WI38 (cell line): ENCODE results near the gene PAX2.

Experiments
- H3K4me3 ChIP-seq: 2 replicates; pipeline ENCODE4 v1.5.1; 2011; ENCODE audit warnings: low read depth, mild to moderate bottlenecking, control low read depth, low read length
- TF ChIP-seq, protein P1 (sequence below): IDR thresholded peaks from 2 replicates; pipeline ENCODE4 v1.5.1; 2012; ENCODE audit warnings: low read depth, mild to moderate bottlenecking, control low read depth, low read length

The PAX2 gene

DNA sequence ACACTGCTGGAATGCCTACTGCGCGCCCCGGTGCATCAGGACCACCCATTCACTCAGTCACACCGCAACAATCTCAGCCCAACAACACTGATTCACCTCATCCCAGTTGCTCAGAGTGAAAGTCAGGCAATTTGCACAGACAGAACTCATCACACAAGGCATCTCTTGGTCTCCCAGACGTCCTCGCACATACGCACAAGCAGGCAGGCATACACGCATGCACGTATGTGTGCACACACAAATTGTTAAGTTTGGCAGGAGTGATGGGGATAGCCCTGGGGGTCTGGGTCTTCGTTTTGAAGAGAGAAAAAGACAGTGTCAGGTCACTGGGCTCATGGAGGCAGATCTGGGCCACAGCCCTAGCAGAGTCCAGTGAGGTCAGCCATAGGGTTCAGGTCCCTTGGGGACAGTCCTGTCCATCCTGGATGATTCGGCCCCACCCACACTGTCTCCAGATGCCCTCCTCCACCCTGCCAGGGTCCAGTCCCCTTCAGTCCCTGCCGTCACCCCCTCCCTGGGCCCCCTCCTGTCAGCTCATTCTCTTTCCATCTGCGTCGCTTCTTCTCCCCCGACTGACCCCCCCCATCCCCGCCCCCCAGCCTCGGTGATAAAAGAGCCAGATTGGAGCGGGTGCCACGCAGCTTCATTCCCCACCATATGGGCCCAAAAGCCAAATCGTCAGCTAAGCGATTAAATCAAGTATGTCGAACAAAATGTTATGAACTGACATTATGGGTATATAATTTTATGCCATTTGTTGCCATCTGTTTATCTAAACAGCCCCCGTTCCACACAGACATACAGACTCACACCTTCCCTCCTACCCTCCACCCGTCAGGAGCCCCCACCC, 118.9 kb downstream of the PAX2 start:
- TF ChIP-seq, protein P1, sequence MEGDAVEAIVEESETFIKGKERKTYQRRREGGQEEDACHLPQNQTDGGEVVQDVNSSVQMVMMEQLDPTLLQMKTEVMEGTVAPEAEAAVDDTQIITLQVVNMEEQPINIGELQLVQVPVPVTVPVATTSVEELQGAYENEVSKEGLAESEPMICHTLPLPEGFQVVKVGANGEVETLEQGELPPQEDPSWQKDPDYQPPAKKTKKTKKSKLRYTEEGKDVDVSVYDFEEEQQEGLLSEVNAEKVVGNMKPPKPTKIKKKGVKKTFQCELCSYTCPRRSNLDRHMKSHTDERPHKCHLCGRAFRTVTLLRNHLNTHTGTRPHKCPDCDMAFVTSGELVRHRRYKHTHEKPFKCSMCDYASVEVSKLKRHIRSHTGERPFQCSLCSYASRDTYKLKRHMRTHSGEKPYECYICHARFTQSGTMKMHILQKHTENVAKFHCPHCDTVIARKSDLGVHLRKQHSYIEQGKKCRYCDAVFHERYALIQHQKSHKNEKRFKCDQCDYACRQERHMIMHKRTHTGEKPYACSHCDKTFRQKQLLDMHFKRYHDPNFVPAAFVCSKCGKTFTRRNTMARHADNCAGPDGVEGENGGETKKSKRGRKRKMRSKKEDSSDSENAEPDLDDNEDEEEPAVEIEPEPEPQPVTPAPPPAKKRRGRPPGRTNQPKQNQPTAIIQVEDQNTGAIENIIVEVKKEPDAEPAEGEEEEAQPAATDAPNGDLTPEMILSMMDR: no peak

GRCh38 chr10:100864978-100865377, 119.6 kb downstream of the PAX2 start:
- TF ChIP-seq, protein P1: no peak
- H3K4me3 ChIP-seq: no peak overlapping the region

More for the DNA sequence above, 118.9 kb downstream of the PAX2 start:
- H3K4me3 ChIP-seq: no peak overlapping the region

DNA sequence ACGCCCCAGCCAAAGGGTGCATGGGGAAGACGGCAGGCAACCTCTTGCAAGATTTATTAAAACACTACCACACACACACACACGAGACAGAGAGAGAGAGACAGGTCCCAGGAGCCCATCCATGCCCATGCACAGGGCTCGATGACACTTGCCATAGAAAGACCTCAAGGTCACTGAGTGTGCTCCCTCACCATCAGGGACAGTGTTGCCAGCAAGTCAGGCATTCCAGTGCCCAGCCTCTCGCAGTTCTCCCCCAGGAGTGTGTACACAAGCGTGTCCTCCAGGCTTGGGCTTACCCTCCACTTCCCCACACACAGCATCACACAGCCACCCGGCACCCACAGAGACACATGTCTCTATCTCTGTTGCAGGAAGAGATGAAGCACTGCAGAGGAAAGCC, 120.6 kb downstream of the PAX2 start:
- TF ChIP-seq, protein P1: no peak
- H3K4me3 ChIP-seq: no peak overlapping the region

DNA sequence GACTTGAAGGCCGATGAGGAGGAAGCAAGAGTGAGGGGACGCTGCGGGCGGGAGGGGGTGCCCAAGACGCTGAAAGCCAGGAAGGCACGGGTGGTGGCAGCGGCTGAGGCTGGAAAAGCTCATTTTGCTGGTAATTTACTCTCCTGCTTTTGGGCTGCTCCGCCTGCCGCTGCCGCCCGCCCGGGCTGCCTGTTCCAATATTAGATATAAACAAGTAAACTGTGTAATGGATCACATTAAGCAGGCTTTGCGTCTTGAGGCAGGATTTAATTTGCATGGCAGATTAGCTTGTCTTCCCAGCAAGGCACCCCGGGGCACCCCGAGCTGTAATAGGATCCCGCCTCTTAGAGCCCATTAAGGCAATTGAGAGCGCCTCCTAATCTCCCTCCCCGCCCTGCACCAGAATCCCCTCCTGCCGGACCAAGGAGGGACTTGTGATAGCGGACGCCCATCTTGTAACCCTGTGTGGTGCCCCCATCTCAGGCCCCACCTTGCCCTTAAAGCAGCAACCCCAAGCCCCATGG, 121.3 kb downstream of the PAX2 start:
- TF ChIP-seq, protein P1: no peak
- H3K4me3 ChIP-seq: no peak overlapping the region

DNA sequence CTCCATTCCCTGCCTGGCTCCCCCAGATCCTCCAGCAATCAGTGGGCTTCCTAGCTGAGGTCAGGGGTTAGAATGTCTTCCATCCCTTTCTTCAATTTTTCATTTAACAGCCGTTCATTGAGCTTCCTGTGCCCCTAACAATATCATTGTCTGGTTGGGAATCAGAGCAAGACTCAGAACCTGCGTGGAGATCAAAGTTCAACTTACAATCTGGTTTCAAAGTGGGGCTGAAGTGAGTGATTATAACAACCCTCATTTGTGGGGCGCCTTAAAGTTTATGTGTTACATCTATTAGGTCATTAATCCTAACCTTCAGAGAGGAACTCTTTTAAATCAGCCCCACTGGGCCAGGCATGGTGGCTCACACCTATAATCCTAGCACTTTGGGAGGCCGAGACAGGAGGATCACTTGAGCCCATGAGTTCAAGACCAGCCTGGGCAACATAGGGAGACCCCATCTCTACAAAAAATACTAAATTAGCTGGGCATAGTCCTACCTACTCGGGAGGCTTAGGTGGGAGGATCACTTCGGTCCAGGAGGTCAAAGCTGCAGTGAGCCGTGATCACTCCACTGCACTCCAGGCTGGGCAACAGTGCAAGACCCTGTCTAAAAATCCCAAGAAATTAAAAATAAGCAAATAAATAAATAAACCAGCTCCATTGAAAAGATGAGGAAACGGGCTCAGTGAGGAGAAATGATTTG, 122.0 kb downstream of the PAX2 start:
- no peak overlapping the region for H3K4me3 ChIP-seq
- TF ChIP-seq, protein P1: no peak

DNA sequence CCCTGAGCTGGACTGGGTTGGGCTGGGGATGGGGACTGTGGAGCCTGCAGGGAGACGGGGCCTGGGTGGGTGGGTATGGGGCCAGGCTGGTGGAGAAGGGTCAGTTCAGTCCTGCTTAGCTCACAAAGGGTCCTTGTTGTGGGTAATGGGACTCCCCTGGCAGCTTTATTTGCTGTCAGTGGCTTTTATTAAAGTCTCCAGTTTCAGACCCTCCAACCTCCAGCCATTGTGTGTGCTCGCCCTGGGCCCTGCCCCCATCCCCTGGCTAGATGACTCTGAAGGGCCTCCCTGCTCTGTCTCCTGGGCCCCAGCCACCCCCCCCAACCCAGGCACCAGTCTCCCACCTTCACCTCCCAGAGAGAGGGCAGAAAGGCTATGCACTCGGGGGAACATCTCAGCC, 123.0 kb downstream of the PAX2 start:
- no peak overlapping the region for H3K4me3 ChIP-seq
- TF ChIP-seq, protein P1: no peak

DNA sequence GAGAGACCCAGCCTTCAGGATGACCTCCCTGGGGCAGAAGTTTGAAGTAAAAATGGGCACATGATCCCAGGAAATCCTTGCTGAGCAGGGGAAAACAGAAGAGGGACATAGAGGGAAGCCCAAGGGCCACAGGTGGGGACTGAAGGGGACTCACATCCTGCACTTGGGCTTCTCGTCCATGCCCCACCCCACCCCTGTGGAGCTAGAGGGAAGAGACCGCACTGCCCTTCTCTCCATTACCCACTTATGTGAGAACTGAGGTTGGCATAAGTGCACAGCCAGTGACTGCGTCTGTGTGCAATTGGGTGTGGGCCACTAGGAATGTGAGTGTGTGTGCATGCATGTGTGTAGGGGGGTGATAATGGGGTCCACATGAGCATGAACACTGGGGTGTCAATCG, 124.0 kb downstream of the PAX2 start:
- no peak overlapping the region for H3K4me3 ChIP-seq
- TF ChIP-seq, protein P1: no peak
